ENCODE measurements around the gene MYOZ1. TPM values are rescaled to one million over a fixed set of nuclear protein-coding genes. Genes with fewer than 3 reads are reported as not detected.

The MYOZ1 gene
- total RNA-seq, 1 experiment from 2014 or later, result not detected

DNA sequence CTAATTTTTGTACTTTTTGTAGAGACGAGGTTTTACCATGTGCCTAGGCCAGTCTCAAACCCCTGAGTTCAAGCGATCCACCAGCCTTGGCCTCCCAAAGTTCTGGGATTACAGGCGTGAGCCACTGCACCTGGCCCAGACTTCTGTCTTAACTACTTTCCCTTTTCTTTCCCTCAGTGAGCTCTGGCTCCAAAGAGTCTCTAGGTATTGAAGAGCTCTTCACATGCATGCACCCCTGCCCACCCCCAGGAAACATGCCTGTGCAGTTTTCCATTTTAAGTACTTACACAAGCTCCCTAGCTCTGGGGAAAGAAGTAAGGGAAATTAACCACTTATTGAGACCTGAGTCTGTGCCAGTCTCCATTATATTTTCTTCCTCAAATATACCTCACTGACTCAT is 2.0 kb downstream of the MYOZ1 start:
- TF ChIP-seq SP1 (IDR thresholded peaks at IDR 0.05; ENCODE audit: low read depth) (no peak), ZNF274 (IDR thresholded peaks at IDR 0.05; ENCODE audit: low read depth, low read length) (no peak), EZH2 (IDR thresholded peaks at IDR 0.05) (no peak), ELF1 (IDR thresholded peaks at IDR 0.05; ENCODE audit: borderline replicate concordance, low read depth) (no peak), RAD21 (IDR thresholded peaks at IDR 0.05; ENCODE audit: low read depth) (no peak), POLR2AphosphoS5 (IDR thresholded peaks at IDR 0.05; ENCODE audit: low read depth, low read length) (no peak), EZH2phosphoT487 (IDR thresholded peaks at IDR 0.05; ENCODE audit: borderline replicate concordance) (no peak), EGR1 (IDR thresholded peaks at IDR 0.05; ENCODE audit: low read depth) (no peak), TCF7L2 (IDR thresholded peaks at IDR 0.05; ENCODE audit: borderline replicate concordance, extremely low read depth, insufficient read depth, insufficient read length) (no peak), POLR2A (IDR thresholded peaks at IDR 0.05; ENCODE audit: borderline replicate concordance, extremely low read depth, insufficient read depth, insufficient read length) (no peak), SIN3A (IDR thresholded peaks at IDR 0.05; ENCODE audit: low read depth) (no peak)
- TF ChIP-seq, protein P1, sequence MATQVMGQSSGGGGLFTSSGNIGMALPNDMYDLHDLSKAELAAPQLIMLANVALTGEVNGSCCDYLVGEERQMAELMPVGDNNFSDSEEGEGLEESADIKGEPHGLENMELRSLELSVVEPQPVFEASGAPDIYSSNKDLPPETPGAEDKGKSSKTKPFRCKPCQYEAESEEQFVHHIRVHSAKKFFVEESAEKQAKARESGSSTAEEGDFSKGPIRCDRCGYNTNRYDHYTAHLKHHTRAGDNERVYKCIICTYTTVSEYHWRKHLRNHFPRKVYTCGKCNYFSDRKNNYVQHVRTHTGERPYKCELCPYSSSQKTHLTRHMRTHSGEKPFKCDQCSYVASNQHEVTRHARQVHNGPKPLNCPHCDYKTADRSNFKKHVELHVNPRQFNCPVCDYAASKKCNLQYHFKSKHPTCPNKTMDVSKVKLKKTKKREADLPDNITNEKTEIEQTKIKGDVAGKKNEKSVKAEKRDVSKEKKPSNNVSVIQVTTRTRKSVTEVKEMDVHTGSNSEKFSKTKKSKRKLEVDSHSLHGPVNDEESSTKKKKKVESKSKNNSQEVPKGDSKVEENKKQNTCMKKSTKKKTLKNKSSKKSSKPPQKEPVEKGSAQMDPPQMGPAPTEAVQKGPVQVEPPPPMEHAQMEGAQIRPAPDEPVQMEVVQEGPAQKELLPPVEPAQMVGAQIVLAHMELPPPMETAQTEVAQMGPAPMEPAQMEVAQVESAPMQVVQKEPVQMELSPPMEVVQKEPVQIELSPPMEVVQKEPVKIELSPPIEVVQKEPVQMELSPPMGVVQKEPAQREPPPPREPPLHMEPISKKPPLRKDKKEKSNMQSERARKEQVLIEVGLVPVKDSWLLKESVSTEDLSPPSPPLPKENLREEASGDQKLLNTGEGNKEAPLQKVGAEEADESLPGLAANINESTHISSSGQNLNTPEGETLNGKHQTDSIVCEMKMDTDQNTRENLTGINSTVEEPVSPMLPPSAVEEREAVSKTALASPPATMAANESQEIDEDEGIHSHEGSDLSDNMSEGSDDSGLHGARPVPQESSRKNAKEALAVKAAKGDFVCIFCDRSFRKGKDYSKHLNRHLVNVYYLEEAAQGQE (IDR thresholded peaks at IDR 0.05; ENCODE audit: low read depth), result no peak
- TF ChIP-seq, protein P2, sequence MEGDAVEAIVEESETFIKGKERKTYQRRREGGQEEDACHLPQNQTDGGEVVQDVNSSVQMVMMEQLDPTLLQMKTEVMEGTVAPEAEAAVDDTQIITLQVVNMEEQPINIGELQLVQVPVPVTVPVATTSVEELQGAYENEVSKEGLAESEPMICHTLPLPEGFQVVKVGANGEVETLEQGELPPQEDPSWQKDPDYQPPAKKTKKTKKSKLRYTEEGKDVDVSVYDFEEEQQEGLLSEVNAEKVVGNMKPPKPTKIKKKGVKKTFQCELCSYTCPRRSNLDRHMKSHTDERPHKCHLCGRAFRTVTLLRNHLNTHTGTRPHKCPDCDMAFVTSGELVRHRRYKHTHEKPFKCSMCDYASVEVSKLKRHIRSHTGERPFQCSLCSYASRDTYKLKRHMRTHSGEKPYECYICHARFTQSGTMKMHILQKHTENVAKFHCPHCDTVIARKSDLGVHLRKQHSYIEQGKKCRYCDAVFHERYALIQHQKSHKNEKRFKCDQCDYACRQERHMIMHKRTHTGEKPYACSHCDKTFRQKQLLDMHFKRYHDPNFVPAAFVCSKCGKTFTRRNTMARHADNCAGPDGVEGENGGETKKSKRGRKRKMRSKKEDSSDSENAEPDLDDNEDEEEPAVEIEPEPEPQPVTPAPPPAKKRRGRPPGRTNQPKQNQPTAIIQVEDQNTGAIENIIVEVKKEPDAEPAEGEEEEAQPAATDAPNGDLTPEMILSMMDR (IDR thresholded peaks at IDR 0.05 in 2 of 3, conservative IDR thresholded peaks at IDR 0.05 in 1 of 3; ENCODE audit: borderline replicate concordance in 1 of 3, insufficient read depth in 1 of 3, low read depth in 2 of 3, low read length in 2 of 3), result no peak
- TF ChIP-seq, protein P3, sequence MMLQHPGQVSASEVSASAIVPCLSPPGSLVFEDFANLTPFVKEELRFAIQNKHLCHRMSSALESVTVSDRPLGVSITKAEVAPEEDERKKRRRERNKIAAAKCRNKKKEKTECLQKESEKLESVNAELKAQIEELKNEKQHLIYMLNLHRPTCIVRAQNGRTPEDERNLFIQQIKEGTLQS (IDR thresholded peaks at IDR 0.05), result no peak
- TF ChIP-seq, protein P4, sequence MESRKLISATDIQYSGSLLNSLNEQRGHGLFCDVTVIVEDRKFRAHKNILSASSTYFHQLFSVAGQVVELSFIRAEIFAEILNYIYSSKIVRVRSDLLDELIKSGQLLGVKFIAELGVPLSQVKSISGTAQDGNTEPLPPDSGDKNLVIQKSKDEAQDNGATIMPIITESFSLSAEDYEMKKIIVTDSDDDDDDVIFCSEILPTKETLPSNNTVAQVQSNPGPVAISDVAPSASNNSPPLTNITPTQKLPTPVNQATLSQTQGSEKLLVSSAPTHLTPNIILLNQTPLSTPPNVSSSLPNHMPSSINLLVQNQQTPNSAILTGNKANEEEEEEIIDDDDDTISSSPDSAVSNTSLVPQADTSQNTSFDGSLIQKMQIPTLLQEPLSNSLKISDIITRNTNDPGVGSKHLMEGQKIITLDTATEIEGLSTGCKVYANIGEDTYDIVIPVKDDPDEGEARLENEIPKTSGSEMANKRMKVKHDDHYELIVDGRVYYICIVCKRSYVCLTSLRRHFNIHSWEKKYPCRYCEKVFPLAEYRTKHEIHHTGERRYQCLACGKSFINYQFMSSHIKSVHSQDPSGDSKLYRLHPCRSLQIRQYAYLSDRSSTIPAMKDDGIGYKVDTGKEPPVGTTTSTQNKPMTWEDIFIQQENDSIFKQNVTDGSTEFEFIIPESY (IDR thresholded peaks at IDR 0.05; ENCODE audit: extremely low read depth, insufficient replicate concordance, low read length), result no peak
- H3K36me3 ChIP-seq (ENCODE audit: control insufficient read depth in 1 of 2, insufficient read depth in 2 of 2, low read length in 2 of 2), result no peaks in the 10 kb centered on the region
- ATAC-seq, result no peak
- 0 out of 4 replicates have a peak, but pooled peaks cover 0 to 4% of the 10 kb centered on the region in 2 experiments for H3K4me1 ChIP-seq (ENCODE audit: control insufficient read depth in 1 of 2, insufficient read depth in 2 of 2, low read length in 2 of 2)
- DNase-seq (ENCODE audit: low read depth, low spot score), result no peak
- no peaks in the 10 kb centered on the region for H3K9me3 ChIP-seq (ENCODE audit: control insufficient read depth in 1 of 2, insufficient read depth in 1 of 2, low read depth in 1 of 2, low read length in 2 of 2)
- ChIA-PET RAD21 (ENCODE audit: low non-redundant PET in 1 of 2, low total read pairs in 2 of 2, uncharacterized antibody in 2 of 2, unreplicated experiment in 2 of 2) (no interaction called here), POLR2A (no interaction called here), CTCF (no interaction called here)
- H3K9ac ChIP-seq (ENCODE audit: low read length), result no peak overlapping the region
- intact Hi-C loops (cut with micrococcal nuclease), result no loop called here
- H3K4me2 ChIP-seq (ENCODE audit: low read length), result no peak overlapping the region
- H4K20me1 ChIP-seq (ENCODE audit: insufficient read depth), result no peaks in the 10 kb centered on the region
- no peak overlapping the region for H2AFZ ChIP-seq (ENCODE audit: low read depth, low read length, poor library complexity, severe bottlenecking)
- H3K27ac ChIP-seq (ENCODE audit: low read depth, low read length), result no peak overlapping the region
- no peaks in the 10 kb centered on the region for H3K27me3 ChIP-seq (ENCODE audit: insufficient read depth, low read length)
- no TSS peak for BruUV-seq (replicated peaks)
- H3K79me2 ChIP-seq (ENCODE audit: insufficient read depth, low read length), result no peaks in the 10 kb centered on the region
- no peak overlapping the region for H3K4me3 ChIP-seq (replicated peaks in 1 of 2; ENCODE audit: low read depth in 1 of 2, low read length in 2 of 2)
- H3K9me2 ChIP-seq (ENCODE audit: insufficient read depth), result no peaks in the 10 kb centered on the region
